T-cell (primary cell): Measurements from ENCODE around the gene HGS. TPM values are rescaled to one million over a fixed set of nuclear protein-coding genes. Genes with fewer than 3 reads are reported as not detected.
"Not testable (repeated sequence)": the region's sequence is repeated elsewhere in the genome, so short reads cannot be mapped to it uniquely, and the experiment has no call there.

Experiments
- ATAC-seq, 4 experiments: fragments of 200-7000 bp in 3 of 4; fragments of 150-1000 bp in 1 of 4; cut with Tn5 transposase; replicated peaks in 1 of 4; 1 replicate in 3 of 4; 2 replicates in 1 of 4; pipeline ENCODE4 v1.10.0; 2021; ENCODE audit warnings: moderate library complexity in 3 of 4, mild to moderate bottlenecking in 2 of 4, moderate number of reproducible peaks in 1 of 4
- CTCF ChIA-PET, 2 donors: fragments of 300-600 bp; sonication (Branson Sonifier 250); formaldehyde crosslinking; loops; one replicate each; lab custom pipeline; 2022; ENCODE audit warnings: antibody characterized with exemption in 2 of 2; lab: Charles Lee
- POLR2A ChIA-PET, 2 donors: fragments of 300-600 bp; sonication (Branson Sonifier 250); formaldehyde crosslinking; loops; one replicate each; lab custom pipeline; 2022; ENCODE audit warnings: antibody characterized with exemption in 2 of 2; lab: Charles Lee
- DNase-seq, 35 experiments: peaks; one replicate each; pipeline versions ENCODE4 v3.0.0 to v3.0.0-alpha.2; 2013 to 2023
- H3K27ac ChIP-seq: one replicate; pipeline ENCODE4 v1.5.1; 2013; ENCODE audit warnings: low read length
- H3K27me3 ChIP-seq, 2 experiments: replicated peaks in 1 of 2; 1 replicate in 1 of 2; 2 replicates in 1 of 2; pipeline versions ENCODE4 v1.6.1 to v1.7.0; 2013; ENCODE audit warnings: low read length in 1 of 2, mixed read lengths in 1 of 2; ENCODE audit not compliant: control insufficient read depth in 2 of 2, insufficient read depth in 2 of 2; ENCODE audit errors: extremely low read depth in 1 of 2
- H3K36me3 ChIP-seq, 2 donors: 1 replicate in 1 of 2; 2 replicates in 1 of 2; pipeline versions ENCODE4 v1.6.1 to v1.7.0; 2013; ENCODE audit warnings: low read length in 1 of 2; ENCODE audit not compliant: control insufficient read depth in 2 of 2, insufficient read depth in 1 of 2; ENCODE audit errors: extremely low read depth in 1 of 2
- H3K4me1 ChIP-seq, 2 experiments: 1 replicate in 1 of 2; 2 replicates in 1 of 2; pipeline versions ENCODE4 v1.6.1 to v1.7.0; 2013; ENCODE audit warnings: low read length in 2 of 2, mixed read lengths in 1 of 2; ENCODE audit not compliant: insufficient read depth in 2 of 2, control insufficient read depth in 1 of 2; ENCODE audit errors: extremely low read depth in 1 of 2
- H3K4me3 ChIP-seq, 2 donors: 1 replicate in 1 of 2; 2 replicates in 1 of 2; pipeline versions ENCODE4 v1.5.1 to v1.7.0; 2013; ENCODE audit warnings: mild to moderate bottlenecking in 2 of 2, low read length in 1 of 2, moderate library complexity in 1 of 2; ENCODE audit not compliant: control insufficient read depth in 1 of 2; ENCODE audit errors: extremely low read depth in 1 of 2
- H3K9me3 ChIP-seq: 2 replicates; pipeline ENCODE4 v1.7.0; 2013
- H3K27ac Mint-ChIP-seq, 2 donors: one replicate each; pipeline ENCODE4 v1.8.0; 2020 to 2021; ENCODE audit warnings: mild to moderate bottlenecking in 2 of 2, mixed read lengths in 2 of 2
- H3K27me3 Mint-ChIP-seq, 2 donors: one replicate each; pipeline ENCODE4 v1.8.0; 2021 to 2022; ENCODE audit warnings: mixed read lengths in 2 of 2
- H3K36me3 Mint-ChIP-seq: one replicate; pipeline ENCODE4 v1.8.0; 2021; ENCODE audit warnings: mixed read lengths
- H3K4me1 Mint-ChIP-seq, 3 donors: one replicate each; pipeline ENCODE4 v1.8.0; 2020 to 2022; ENCODE audit warnings: mixed read lengths in 3 of 3, mild to moderate bottlenecking in 1 of 3
- H3K4me3 Mint-ChIP-seq, 3 donors: one replicate each; pipeline ENCODE4 v1.8.0; 2020 to 2022; ENCODE audit warnings: mild to moderate bottlenecking in 3 of 3, mixed read lengths in 3 of 3, moderate library complexity in 3 of 3
- H3K9me3 Mint-ChIP-seq, 3 donors: one replicate each; pipeline ENCODE4 v1.8.0; 2020 to 2022; ENCODE audit warnings: mixed read lengths in 3 of 3
- WGBS: methylation state at CpG from one replicate; pipeline ENCODE4 v1.1.5; 2013; ENCODE audit warnings: missing lambda C conversion rate; ENCODE audit not compliant: insufficient coverage; 5-methylcytosine and 5-hydroxymethylcytosine counted together
- total RNA-seq, 35 experiments: library from RNA in 6 of 35; stranded (reverse) in 6 of 35; fragments of 120-200 nt in 1 of 35; gene quantifications; one replicate each; pipeline versions ENCODE4 v1.2.1 to v1.2.4 and lab custom pipeline; 2013 to 2026

Gene HGS
- total RNA-seq, 5 donors from 2014 or later (not counting 1 experiment from before 2014, with no cell fraction given): 114 to 205 (median 181) TPM

DNA sequence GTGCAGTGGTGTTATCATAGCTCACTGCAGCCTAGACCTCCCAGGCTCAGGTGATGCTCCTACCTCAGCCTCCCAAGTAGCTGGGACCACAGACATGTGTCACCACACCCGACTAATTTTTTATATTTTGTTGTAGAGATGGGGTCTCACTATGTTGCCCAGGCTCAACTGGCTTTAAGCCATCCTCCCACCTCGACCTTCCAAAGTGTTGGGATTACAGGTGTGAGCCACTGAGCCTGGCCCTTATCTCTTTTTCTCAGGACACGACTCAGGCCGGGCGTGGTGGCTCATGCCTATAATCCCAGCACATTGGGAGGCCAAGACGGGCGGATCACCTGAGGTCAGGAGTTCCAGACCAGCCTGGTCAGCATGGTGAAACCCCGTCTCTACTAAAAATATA is 55.8 kb downstream of the HGS start:
- H3K36me3 Mint-ChIP-seq, DNase-seq, POLR2A ChIA-PET, H3K27ac ChIP-seq, H3K4me1 ChIP-seq, H3K36me3 ChIP-seq, H3K4me3 ChIP-seq, H3K4me1 Mint-ChIP-seq, CTCF ChIA-PET, H3K27ac Mint-ChIP-seq, ATAC-seq, H3K4me3 Mint-ChIP-seq, H3K9me3 Mint-ChIP-seq, H3K9me3 ChIP-seq: not testable (repeated sequence)
- 88% methylated on average over 5 of the region's 8 CpGs for WGBS
- peaks cover 0 to 54% of the 10 kb centered on the region in 2 experiments for H3K27me3 ChIP-seq
- H3K27me3 Mint-ChIP-seq: peaks cover 8 to 16% of the 10 kb centered on the region in 2 donors

DNA sequence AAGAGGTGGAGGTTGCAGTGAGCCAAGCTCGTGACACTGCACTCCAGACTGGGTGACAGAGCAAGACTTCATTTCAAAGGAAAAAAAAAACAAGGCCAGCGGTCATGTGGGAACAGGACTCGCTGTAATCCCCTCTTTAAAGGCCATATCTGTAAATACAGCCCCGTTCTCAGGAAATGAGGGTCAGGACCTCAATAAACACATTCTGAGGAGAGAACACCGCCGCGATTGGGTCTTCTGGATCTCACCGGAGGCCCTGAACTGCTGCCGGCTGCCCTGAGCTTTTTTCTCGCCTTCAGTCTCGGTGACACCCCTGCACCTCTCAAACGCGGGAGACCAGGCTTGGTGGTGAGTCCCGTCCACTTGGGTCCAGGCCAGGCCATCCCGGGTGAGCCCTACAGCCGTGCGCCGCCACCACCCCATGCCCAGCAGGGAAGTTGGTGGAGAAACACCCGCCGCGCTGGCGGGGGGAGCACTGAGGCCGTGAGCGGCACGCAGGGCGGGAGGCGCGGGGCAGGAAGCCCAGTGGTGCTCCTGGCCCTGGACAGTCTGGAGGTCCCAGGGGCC is 56.7 kb downstream of the HGS start:
- 15% methylated on average over 24 of the region's 28 CpGs for WGBS

DNA sequence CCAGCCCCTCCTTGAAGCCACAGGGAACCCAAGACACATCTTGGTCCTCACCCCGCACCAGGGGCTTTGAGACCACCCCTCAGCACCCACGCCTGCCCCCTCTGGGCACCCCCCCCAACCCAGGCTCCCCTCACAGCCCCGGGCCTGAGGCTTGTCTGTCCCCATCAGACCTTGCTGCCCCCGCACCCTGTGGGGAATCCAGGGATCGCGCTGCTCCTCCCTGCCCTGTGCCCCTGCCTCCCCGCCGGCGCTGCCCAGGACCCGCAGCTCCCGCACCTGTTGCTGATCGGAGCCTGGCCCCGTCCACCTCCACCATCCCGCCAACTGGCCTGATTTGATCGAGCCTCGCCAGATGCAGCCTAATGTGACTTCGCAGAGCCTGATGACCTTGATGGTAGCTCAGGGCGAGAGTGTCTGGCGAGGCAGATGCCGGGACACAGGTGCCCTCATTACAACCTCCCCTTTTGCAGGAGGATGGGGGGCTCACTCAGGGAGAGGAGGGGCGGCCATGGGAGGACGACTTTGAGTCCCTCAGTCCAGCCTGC is 57.3 kb downstream of the HGS start:
- WGBS: 55% methylated on average over 18 of the region's 22 CpGs
- Mint-ChIP-seq H3K27me3 (peaks cover 4 to 12% of the 10 kb centered on the region in 2 donors), H3K4me3 (no peak overlapping the region), H3K36me3 (no peaks in the 10 kb centered on the region), H3K4me1 (peaks cover 0 to 2% (median 0%) of the 10 kb centered on the region in 3 donors), H3K9me3 (no peaks in the 10 kb centered on the region), H3K27ac (no peak overlapping the region)
- H3K4me1 ChIP-seq: peaks cover 0 to under 1% of the 10 kb centered on the region in 2 experiments
- H3K27ac ChIP-seq: no peak overlapping the region
- no peak for DNase-seq
- H3K27me3 ChIP-seq: peaks cover 0 to 40% of the 10 kb centered on the region in 2 experiments
- no peak overlapping the region for H3K4me3 ChIP-seq
- no peak for ATAC-seq
- H3K9me3 ChIP-seq: no peaks in the 10 kb centered on the region
- POLR2A ChIA-PET: no interaction called here
- no peaks in the 10 kb centered on the region for H3K36me3 ChIP-seq
- CTCF ChIA-PET: no interaction called here

More for the DNA sequence above, 56.7 kb downstream of the HGS start:
- ChIA-PET POLR2A (no interaction called here), CTCF (no interaction called here)
- peaks cover 0 to 7% of the 10 kb centered on the region in 2 experiments for H3K4me1 ChIP-seq
- H3K27ac ChIP-seq: no peak overlapping the region
- no peaks in the 10 kb centered on the region for H3K36me3 ChIP-seq
- Mint-ChIP-seq H3K27me3 (peaks cover 8 to 16% of the 10 kb centered on the region in 2 donors), H3K27ac (no peak overlapping the region), H3K36me3 (no peaks in the 10 kb centered on the region), H3K4me1 (peaks cover 5 to 6% (median 6%) of the 10 kb centered on the region in 3 donors), H3K4me3 (no peak overlapping the region), H3K9me3 (no peaks in the 10 kb centered on the region)
- H3K4me3 ChIP-seq: no peak overlapping the region
- no peak for ATAC-seq
- no peak for DNase-seq
- H3K9me3 ChIP-seq: no peaks in the 10 kb centered on the region
- H3K27me3 ChIP-seq: peaks cover 0 to 45% of the 10 kb centered on the region in 2 experiments

DNA sequence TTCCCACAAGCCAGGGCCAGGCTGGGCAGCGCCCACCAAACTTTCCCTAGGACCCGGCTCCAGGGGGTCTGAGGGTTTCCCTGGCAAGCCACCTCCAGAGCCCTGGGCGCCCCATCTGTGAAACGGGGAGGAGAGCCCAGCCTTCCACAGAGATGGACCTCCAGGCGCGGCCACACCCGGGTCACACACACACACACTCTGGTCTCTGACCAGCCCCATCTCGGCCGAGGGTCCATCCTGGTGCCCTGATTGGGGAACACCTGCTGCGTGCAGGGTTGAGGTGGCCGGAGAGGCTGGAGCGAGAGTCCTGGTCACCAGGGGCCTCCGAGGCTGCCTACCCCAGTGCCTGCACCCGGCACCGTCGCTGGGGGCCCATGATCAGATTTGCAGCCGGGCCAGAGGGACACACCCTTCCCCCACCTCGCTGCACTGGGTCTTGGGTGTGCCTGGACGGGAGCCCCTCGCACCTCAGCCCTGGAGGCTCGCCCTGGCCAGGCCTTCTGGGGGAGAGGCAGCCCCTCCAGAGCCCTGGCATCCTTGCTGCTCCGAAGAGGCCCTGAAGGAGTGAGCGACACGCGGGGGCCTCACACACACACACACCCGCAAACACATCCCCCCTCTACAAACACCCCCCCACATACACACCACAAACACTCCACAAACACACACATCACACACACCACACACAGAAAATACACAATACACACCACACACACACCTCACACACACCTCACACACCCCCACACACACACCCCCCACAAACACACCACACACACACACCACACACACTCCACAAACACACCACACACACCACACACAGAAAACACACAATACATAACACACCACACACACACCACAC is 58.0 kb downstream of the HGS start:
- Histone ChIP-seq H3K4me1 (no peaks in the 10 kb centered on the region), H3K9me3 (no peaks in the 10 kb centered on the region), H3K27me3 (peaks cover 0 to 38% of the 10 kb centered on the region in 2 experiments), H3K27ac (no peak overlapping the region), H3K36me3 (no peaks in the 10 kb centered on the region), H3K4me3 (no peak overlapping the region)
- ATAC-seq: no peak
- 66% methylated on average over 22 of the region's 26 CpGs for WGBS
- no peaks in the 10 kb centered on the region for H3K9me3 Mint-ChIP-seq
- POLR2A ChIA-PET: no interaction called here
- H3K27ac Mint-ChIP-seq: no peak overlapping the region
- CTCF ChIA-PET: no interaction called here
- no peak overlapping the region for H3K4me3 Mint-ChIP-seq
- H3K4me1 Mint-ChIP-seq: peaks cover 0 to 2% (median 0%) of the 10 kb centered on the region in 3 donors
- H3K27me3 Mint-ChIP-seq: peaks cover 4 to 12% of the 10 kb centered on the region in 2 donors
- no peaks in the 10 kb centered on the region for H3K36me3 Mint-ChIP-seq
- no peak for DNase-seq

Other genes with a start within 250 kb of the HGS start
- gene ACTG1, start 171.2 kb upstream of the HGS start, total RNA-seq: 1,000 to 10,000 TPM; 1,183 to 1,383 (median 1,262) TPM
- gene FSCN2, start 155.6 kb upstream of the HGS start, total RNA-seq: 1 to 10 TPM in 3 of 5 donors, under 1 TPM in 2; 0.91 to 4.2 (median 1.2) TPM
- 10 to 100 TPM; 31.7 to 62.1 (median 59.0) TPM for gene FAAP100, start 131.7 kb upstream of the HGS start, total RNA-seq
- gene NPLOC4, start 46.9 kb upstream of the HGS start, total RNA-seq: 10 to 100 TPM; 79.0 to 96.1 (median 87.2) TPM
- gene TSPAN10, start 46.8 kb upstream of the HGS start, total RNA-seq: 1 to 10 TPM in 2 of 5 donors, under 1 TPM in 3; 0.58 to 1.5 (median 0.66) TPM
- gene PDE6G, start 27.5 kb upstream of the HGS start, total RNA-seq: 1 to 10 TPM in 4 of 5 donors, under 1 TPM in 1; 0.33 to 4.6 (median 1.8) TPM
- 10 to 100 TPM; 34.1 to 93.3 (median 68.1) TPM for gene OXLD1, start 17.4 kb upstream of the HGS start, total RNA-seq
- gene CCDC137, start 17.3 kb upstream of the HGS start, total RNA-seq: 10 to 100 TPM; 15.9 to 33.9 (median 30.0) TPM
- 10 to 100 TPM; 30.9 to 51.0 (median 39.3) TPM for gene ARL16, start 214 bp upstream of the HGS start, total RNA-seq
- gene MRPL12, start 19.4 kb downstream of the HGS start, total RNA-seq: 10 to 100 TPM; 18.5 to 33.5 (median 31.4) TPM
- 1 to 10 TPM; 3.3 to 8.3 (median 7.4) TPM for gene SLC25A10, start 28.3 kb downstream of the HGS start, total RNA-seq
- under 1 TPM in 1 of 5 donors, not detected in 4; 0.13 TPM for gene GCGR, start 120.1 kb downstream of the HGS start, total RNA-seq
- gene MCRIP1, start 149.3 kb downstream of the HGS start, total RNA-seq: 10 to 100 TPM; 46.4 to 92.4 (median 77.1) TPM
- not detected for gene PPP1R27, start 151.0 kb downstream of the HGS start, total RNA-seq
- gene P4HB, start 176.5 kb downstream of the HGS start, total RNA-seq: 100 to 1,000 TPM; 228 to 324 (median 269) TPM
- 100 to 1,000 TPM; 473 to 577 (median 504) TPM for gene ARHGDIA, start 187.3 kb downstream of the HGS start, total RNA-seq
- gene ALYREF, start 207.6 kb downstream of the HGS start, total RNA-seq: 10 to 100 TPM; 58.2 to 82.9 (median 63.4) TPM
- 10 to 100 TPM; 37.6 to 61.3 (median 51.1) TPM for gene ANAPC11, start 207.7 kb downstream of the HGS start, total RNA-seq
- gene NPB, start 218.2 kb downstream of the HGS start, total RNA-seq: under 1 TPM; 0.16 to 0.51 (median 0.41) TPM
- 10 to 100 TPM; 24.5 to 55.2 (median 48.2) TPM for gene PCYT2, start 227.4 kb downstream of the HGS start, total RNA-seq
- 10 to 100 TPM; 54.3 to 96.2 (median 77.4) TPM for gene SIRT7, start 234.2 kb downstream of the HGS start, total RNA-seq
- gene MAFG, start 243.7 kb downstream of the HGS start, total RNA-seq: 10 to 100 TPM; 10.6 to 24.8 (median 18.8) TPM